ENCODE data around the gene CASP7. TPM values are rescaled to one million over a fixed set of nuclear protein-coding genes. Genes with fewer than 3 reads are reported as not detected.

The CASP7 gene
- total RNA-seq, 1 experiment from 2014 or later = 38.2 TPM

DNA sequence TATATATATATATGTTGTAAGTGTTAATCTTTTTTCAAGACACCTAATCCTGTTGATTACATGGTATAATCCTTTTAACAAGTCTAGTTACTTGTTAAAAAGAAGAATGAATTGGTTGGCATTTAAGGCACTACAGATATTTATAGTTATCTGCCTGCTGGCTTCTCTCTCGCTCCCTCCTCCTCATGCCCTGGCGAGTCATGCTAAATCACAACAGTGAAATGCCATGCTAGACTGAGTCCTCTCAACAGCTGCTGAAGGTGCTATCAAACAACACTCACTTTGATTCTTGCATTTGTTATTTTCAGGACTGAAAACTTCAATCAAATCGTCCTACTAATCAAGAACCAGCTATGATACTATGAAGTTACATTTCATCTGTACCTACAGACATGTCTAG is 31.2 kb upstream of the CASP7 start:
- Histone ChIP-seq H3K27me3 (ENCODE audit: control insufficient read depth, insufficient read depth, low read length) (peaks cover 27% of the 10 kb centered on the region), H3K9me3 (ENCODE audit: control insufficient read depth, insufficient read depth, low read depth, low read length) (no peaks in the 10 kb centered on the region), H3K27ac (ENCODE audit: low read length) (no peak overlapping the region), H3K36me3 (ENCODE audit: control insufficient read depth, insufficient read depth, low read length) (no peaks in the 10 kb centered on the region), H3K4me3 (ENCODE audit: low read depth in 2 of 2, low read length in 2 of 2) (no peak overlapping the region), H3K4me1 (ENCODE audit: control insufficient read depth, insufficient read depth, low read length) (peaks cover 4% of the 10 kb centered on the region; the same call in 1 of the 2 replicates)
- CTCF ChIA-PET = no interaction called here
- DNase-seq (ENCODE audit: low read depth, low spot score) = no peak
- no TSS peak for BruUV-seq (replicated peaks)
- no peak for TF ChIP-seq POLR2AphosphoS5 (IDR thresholded peaks at IDR 0.05; ENCODE audit: low read depth, low read length)
- TF ChIP-seq TCF7L2 (IDR thresholded peaks at IDR 0.05; ENCODE audit: low read depth, low read length) = no peak
- TF ChIP-seq, protein P1, sequence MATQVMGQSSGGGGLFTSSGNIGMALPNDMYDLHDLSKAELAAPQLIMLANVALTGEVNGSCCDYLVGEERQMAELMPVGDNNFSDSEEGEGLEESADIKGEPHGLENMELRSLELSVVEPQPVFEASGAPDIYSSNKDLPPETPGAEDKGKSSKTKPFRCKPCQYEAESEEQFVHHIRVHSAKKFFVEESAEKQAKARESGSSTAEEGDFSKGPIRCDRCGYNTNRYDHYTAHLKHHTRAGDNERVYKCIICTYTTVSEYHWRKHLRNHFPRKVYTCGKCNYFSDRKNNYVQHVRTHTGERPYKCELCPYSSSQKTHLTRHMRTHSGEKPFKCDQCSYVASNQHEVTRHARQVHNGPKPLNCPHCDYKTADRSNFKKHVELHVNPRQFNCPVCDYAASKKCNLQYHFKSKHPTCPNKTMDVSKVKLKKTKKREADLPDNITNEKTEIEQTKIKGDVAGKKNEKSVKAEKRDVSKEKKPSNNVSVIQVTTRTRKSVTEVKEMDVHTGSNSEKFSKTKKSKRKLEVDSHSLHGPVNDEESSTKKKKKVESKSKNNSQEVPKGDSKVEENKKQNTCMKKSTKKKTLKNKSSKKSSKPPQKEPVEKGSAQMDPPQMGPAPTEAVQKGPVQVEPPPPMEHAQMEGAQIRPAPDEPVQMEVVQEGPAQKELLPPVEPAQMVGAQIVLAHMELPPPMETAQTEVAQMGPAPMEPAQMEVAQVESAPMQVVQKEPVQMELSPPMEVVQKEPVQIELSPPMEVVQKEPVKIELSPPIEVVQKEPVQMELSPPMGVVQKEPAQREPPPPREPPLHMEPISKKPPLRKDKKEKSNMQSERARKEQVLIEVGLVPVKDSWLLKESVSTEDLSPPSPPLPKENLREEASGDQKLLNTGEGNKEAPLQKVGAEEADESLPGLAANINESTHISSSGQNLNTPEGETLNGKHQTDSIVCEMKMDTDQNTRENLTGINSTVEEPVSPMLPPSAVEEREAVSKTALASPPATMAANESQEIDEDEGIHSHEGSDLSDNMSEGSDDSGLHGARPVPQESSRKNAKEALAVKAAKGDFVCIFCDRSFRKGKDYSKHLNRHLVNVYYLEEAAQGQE (IDR thresholded peaks at IDR 0.05; ENCODE audit: insufficient read depth in 1 of 2, low read depth in 2 of 2, low read length in 1 of 2) = no peak
- no peak for TF ChIP-seq SIN3A (IDR thresholded peaks at IDR 0.05; ENCODE audit: borderline replicate concordance, insufficient read depth, low read depth, low read length)
- no peak for TF ChIP-seq CTCF (IDR thresholded peaks at IDR 0.05)
- intact Hi-C loops (cut with micrococcal nuclease; ENCODE audit: unreplicated experiment) (no loop called here), in situ Hi-C loops (cut with HindIII; ENCODE audit: low pct_unique_long_range_greater_than_20kb, low sequenced_read_pairs) (no loop called here)
- POLR2A ChIA-PET = no interaction called here
- no peak for ATAC-seq

DNA sequence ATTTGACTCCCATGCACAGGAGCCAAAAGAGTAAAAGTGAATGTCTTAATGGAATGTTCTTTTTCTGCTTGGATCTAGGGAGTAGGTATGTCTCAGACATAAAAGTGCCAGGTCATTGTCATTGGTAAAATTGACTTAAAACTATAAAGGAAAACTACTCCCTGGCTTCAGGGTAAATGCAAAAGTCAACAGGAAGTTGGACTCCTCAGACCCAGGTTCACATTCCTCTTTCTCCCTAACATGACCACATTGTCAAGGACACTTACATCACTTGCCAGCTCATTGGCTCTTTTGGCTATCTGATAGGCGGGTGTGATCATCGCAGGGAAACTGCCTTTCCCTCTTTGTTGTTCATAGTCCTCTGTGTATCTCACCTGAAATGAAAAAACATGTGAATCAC is 29.5 kb upstream of the CASP7 start:
- ATAC-seq (no peak), DNase-seq (ENCODE audit: low read depth, low spot score) (no peak)
- H3K4me1 ChIP-seq (ENCODE audit: control insufficient read depth, insufficient read depth, low read length) = no peaks in the 10 kb centered on the region
- ChIA-PET POLR2A (no interaction called here), CTCF (no interaction called here)
- intact Hi-C loops (cut with micrococcal nuclease; ENCODE audit: unreplicated experiment) (no loop called here), in situ Hi-C loops (cut with HindIII; ENCODE audit: low pct_unique_long_range_greater_than_20kb, low sequenced_read_pairs) (no loop called here)
- H3K27me3 ChIP-seq (ENCODE audit: control insufficient read depth, insufficient read depth, low read length) = peaks cover 26% of the 10 kb centered on the region
- H3K9me3 ChIP-seq (ENCODE audit: control insufficient read depth, insufficient read depth, low read depth, low read length) = no peaks in the 10 kb centered on the region
- TF ChIP-seq SIN3A (IDR thresholded peaks at IDR 0.05; ENCODE audit: borderline replicate concordance, insufficient read depth, low read depth, low read length) (no peak), TCF7L2 (IDR thresholded peaks at IDR 0.05; ENCODE audit: low read depth, low read length) (no peak), POLR2AphosphoS5 (IDR thresholded peaks at IDR 0.05; ENCODE audit: low read depth, low read length) (no peak), CTCF (IDR thresholded peaks at IDR 0.05) (no peak)
- TF ChIP-seq, protein P1 (IDR thresholded peaks at IDR 0.05; ENCODE audit: insufficient read depth in 1 of 2, low read depth in 2 of 2, low read length in 1 of 2) = no peak
- H3K27ac ChIP-seq (ENCODE audit: low read length) = no peak overlapping the region
- no peaks in the 10 kb centered on the region for H3K36me3 ChIP-seq (ENCODE audit: control insufficient read depth, insufficient read depth, low read length)
- no TSS peak for BruUV-seq (replicated peaks)
- H3K4me3 ChIP-seq (ENCODE audit: low read depth in 2 of 2, low read length in 2 of 2) = no peak overlapping the region

Data from Panc1 (cell line).